Measurements from ENCODE around the gene PRRG2.

Gene PRRG2

DNA sequence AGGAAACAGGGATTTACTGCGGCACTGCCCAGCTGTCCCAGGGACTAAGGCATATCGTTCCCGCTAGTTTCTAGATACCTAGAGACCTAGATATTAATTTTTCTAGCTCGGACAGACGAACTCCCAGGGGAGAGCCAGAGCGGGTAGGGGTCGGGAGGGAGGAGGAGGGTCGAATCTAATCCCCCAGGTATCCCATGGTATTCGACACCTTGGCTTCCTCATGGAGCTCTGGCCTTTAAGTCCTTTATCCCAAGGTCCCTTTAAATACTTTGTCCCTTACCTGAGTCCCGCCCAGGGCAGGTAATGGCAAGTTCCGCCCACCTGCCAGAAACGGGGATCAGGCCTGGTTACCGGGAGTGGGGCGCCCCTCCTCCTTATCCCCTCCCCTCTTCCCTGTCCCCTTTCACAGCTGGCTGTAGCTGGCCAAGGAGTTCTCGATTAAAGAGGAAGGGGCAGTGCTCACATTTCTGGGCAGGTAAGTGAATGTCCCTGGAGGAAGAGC, at the start of gene PRRG2:
TSS of gene PRRG2 (plus strand) at position 310 of the 502 bp plus-strand sequence. CDS start 1,904 bp downstream, outside the sequence.
- no peak for DNase-seq (ENCODE audit: low read depth in 2 of 2)

DNA sequence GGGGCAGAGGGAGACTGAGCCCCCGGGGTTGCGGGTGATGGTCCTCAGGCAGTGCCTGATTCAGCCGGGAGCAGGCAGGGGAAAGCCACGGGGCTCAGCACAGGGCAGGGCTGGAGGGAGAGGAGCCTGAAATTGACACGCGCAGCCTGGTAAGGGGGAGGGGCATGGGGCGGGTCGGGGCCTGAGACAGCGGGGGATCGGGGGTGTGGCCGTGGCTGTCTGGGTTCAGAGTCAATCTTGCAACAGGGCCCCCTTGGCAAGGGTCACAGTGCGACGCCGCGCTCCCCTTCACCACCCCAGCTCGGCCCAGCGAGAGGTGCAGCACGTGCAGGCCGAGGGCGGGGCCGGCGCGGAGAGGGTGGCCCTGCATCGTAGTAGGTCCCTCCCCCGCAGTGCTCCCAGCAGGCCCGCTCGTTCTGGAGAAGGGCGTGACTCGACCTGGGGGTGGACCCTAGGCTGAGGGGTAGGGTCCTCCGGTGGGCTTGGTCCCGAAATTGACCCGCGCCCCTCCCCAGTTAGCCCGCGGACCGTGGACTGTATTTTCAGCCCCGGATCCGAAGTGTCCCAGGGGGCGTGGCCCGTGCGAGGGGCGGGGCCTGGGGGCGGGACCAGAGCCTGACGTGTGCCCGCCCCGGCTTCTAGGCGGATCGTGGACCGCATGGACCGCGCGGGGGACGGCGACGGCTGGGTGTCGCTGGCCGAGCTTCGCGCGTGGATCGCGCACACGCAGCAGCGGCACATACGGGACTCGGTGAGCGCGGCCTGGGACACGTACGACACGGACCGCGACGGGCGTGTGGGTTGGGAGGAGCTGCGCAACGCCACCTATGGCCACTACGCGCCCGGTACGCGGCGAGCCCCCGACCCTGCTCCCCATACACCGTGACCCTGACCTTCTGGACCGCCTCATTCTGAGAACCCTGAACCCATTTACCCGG, 47.3 kb upstream of the PRRG2 start:
- DNase-seq (ENCODE audit: low read depth in 2 of 2), result peak; percentile 69

DNA sequence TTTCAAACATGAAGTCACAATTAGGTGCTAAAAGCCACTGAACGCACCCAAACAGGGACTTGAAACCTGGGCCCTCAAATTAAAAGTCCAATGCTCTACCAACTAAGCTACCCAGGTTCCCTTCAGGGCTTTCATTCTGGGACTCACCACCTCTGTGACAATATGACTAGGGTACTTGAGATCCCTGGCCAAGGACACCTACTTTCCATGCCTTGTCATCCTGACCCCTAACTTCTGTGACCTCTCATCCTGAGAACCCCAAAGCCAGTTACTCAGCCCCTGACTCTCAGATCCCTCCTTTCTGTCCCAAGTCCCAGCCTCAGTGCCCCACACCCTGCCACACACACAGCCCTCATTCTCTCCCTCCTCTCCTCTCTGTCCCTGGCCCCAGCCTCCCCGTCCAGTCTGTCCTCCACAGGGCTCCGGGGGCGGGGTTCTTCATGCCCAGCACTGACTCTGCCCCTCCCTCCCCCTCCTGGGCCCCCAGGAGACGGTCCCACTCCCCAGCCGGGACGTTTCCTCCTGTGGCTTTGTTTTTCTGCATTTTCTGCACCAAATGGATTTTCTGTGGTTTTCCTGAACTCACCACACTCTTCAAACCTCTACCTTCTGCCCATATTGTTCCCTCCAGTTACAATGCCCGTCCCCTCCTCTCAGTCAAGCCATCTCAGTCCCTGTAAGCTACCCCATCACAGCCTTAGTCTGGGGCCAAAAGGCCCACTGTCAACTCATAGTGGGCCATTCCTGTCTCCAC, 46.3 kb upstream of the PRRG2 start:
- DNase-seq (ENCODE audit: low read depth in 2 of 2), result no peak

DNA sequence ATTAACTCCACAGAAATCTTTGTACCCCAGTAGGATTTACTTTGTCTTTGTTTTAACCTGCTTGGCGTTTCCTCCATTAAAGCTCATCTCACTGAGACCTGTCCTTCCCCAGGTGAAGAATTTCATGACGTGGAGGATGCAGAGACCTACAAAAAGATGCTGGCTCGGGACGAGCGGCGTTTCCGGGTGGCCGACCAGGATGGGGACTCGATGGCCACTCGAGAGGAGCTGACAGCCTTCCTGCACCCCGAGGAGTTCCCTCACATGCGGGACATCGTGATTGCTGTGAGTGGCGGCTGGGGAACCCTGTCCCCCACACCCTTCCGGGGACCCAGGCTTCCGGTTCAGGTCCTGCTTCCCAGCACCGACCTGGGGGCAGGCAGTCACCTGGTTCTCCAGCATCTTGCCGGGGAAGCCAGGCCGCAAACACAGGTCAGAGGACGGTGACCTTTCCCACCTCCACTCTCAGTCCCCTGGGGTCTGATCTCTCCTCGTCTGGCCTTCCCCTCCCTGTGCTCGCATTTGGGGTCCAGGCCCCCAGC, 44.1 kb upstream of the PRRG2 start:
- no peak for DNase-seq (ENCODE audit: low read depth in 2 of 2)

DNA sequence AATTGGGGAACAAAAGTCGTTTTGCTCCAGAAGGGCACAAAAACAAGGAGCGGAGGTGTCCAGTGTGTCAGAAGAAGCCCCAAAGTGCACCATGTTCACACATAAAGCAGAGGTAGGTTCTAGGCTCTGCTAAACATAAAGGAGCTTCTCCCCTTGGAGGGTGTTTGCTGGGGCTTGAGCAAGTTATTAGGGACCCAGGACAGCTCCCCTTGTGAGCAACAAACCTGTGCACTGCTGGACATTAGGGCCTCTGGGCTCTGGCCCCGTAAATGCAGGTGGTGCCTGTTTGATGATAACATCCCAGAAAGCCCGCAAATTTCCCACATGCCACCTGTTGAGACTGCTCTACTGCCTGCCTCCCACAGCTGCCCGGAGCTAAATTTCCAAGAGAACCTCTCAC, 42.5 kb upstream of the PRRG2 start:
- DNase-seq (ENCODE audit: low read depth in 2 of 2), result no peak

DNA sequence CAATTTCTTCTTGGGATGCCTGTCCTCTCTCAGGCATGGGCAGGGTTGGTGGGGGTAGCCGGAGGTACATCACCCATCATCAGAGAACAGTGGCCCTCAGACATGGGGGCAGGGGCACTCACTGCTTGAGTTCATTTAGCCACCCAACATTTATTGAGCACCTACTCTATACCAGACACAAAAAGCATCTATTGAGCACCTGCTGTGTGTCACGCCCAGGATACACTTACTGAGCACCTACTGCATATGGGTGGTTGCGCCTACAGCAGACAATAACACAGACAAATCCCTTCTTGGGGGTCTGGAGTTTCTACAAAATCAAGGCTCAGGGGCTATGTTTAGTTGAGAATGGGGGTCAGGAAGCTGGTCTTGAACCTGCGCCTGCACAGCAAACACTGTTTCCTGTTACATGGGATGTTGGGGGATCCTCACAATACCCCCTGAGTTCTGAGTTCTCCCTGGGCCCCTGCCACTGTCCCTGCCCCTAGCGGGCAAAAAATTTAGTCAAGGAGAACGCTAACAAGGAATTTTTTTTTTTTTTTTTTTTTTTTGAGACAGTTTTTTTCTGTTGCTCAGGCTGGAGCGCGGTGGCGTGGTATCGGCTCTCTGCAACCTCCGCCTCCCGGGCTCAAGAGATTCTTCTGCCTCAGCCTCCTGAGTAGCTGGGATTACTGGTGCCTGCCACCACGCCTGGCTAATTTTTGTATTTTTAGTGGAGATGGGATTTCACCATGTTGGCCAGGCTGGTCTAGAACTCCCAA, 41.7 kb upstream of the PRRG2 start:
- no peak for DNase-seq (ENCODE audit: low read depth in 2 of 2)

DNA sequence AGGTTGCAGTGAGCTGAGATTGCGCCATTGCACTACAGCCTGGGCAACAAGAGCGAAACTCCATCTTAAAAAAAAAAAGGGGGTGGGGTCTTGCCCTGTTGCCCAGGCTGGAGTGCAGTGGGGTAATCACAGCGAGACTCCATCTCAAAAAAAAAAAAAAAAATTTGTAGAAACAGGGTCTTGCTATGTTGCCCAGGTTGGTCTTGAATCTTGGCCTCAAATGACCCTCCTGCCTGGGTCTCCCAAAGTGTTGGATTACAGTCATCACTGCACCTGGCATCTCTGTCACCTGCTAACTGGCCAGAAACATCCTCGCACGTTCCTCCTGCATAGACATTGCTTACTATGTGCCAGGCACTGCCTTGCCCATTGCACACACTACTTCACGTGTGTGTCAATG, 39.2 kb upstream of the PRRG2 start:
- no peak for DNase-seq (ENCODE audit: low read depth in 2 of 2)

DNA sequence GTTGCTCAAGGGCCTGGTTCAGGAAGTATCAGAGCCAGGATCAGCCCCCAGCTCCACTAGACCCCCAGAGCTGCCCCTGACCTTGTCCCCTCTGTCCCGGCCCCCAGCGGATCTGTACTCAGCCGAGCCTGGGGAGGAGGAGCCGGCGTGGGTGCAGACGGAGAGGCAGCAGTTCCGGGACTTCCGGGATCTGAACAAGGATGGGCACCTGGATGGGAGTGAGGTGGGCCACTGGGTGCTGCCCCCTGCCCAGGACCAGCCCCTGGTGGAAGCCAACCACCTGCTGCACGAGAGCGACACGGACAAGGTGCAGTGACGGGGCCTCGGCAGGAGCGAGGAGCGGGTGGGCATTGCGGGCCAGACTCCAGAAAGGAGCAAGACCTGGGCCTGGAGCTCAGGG, 38.7 kb upstream of the PRRG2 start:
- DNase-seq (ENCODE audit: low read depth in 2 of 2), result no peak

DNA sequence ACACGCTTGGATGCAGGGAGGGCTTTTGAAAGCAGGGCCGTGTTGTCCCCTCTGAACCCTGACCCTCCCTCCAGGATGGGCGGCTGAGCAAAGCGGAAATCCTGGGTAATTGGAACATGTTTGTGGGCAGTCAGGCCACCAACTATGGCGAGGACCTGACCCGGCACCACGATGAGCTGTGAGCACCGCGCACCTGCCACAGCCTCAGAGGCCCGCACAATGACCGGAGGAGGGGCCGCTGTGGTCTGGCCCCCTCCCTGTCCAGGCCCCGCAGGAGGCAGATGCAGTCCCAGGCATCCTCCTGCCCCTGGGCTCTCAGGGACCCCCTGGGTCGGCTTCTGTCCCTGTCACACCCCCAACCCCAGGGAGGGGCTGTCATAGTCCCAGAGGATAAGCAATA, 38.1 kb upstream of the PRRG2 start:
- no peak for DNase-seq (ENCODE audit: low read depth in 2 of 2)

DNA sequence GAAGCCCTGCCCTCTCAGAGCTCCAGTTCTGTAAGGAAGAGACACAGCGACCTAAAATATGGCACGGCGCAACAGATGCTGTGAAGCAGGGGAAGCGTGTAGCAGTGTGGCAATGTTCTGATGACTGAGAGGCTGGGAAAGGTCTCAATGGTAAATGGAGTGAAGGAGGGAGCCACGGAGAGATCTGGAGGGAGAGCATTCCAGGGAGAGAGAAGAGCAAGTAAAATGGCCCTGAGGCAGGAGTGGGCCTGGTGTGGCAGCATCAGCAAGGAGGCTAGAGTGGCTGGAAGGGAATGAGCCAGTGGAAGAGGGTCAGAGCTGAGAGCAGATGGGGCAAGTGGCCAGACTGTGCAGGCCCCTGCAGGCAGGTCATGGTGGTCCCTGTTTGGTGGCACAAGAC, 37.0 kb upstream of the PRRG2 start:
- DNase-seq (ENCODE audit: low read depth in 2 of 2), result no peak

DNA sequence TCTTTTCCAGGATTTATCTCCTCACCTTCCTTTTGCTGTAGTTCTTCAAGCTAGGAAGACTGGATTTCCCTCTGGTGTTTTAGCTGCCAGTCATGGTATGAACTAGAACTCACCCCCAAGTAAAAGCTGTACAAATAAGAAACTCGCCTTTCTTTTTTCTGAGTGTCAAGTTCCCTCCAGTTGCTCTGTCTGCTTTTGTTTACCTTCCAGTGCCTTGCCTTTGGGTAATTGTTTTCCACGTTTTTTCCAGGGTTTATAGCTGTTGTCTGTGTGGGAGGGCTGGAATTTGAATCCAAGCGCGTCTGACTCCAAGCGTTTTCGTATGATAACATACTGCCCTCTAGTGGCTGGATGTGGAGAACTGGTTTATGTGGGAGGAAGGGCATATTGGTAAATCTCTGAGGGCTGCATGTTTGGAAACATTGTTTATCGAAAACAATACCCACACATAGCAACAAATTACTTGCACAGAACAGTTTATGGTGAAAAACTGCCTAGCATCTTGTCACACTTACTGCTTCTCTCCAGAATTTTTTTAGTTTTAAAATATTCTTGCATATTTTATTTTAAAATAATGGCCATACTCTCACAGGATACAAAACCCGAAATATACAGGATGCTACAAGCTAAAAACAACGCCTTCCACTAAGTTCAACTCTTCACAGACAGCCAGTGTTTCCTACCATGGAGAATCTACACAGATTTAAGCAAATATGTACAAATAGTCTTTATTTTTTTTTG, 34.1 kb upstream of the PRRG2 start:
- peak in 1 of 2 donors; percentile 50 for DNase-seq (ENCODE audit: low read depth in 2 of 2)

DNA sequence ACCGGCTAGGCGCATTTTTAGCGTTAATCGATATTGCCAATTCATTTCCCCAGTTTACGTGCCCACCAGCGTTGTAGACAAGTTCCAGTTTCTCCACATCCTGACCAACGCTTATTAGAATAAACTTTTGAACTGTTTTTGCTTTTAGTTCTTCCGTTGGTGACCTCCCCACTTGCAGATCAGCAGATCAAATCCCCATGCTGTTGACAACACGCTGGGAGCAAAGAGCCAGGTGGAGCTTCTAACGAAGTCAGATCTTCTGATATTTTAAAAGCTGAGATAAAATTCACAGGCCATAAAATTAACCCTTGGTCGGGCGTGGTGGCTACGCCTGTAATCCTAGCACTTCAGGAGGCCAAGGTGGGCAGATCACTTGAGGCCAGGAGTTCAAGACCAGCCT, 32.1 kb upstream of the PRRG2 start:
- DNase-seq (ENCODE audit: low read depth in 2 of 2), result no peak

DNA sequence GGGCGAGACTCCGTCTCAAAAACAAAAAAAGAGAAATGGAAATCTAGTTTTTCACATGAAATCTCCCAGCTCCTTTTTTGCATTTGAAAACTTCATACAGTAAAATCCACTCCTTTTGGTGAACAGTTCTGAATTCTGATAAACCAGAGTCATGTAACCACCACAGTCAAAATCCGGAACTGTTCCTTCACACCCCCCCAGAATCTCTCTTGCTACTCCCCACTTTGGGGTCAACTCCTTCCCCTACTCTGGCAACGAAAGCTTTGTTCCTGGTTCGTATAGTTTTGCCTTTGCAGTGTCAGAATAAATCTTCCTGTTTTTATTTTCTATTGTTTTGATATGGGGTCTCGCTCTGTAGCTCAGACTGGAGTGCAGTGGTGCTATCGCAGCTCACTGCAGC, 29.6 kb upstream of the PRRG2 start:
- DNase-seq (ENCODE audit: low read depth in 2 of 2), result no peak

DNA sequence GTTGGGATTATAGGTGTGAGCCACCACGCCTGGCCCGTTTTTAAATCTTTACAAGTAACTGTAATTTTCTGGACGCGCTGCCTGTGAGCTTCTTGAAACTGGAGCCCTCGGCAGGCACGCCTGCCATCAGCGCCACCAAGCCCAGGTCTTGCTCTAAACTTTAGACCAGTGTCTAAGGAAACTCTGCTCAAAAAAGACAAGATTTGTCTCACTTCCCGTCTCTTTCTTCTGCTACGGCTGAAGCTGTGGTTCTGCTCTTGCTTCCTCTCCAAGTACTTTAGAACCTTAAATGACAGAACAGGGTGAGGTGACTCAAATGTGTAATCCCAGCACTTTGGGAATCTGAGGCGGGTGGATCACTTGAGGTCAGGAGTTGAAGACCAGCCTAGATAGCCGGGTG, 28.4 kb upstream of the PRRG2 start:
- no peak for DNase-seq (ENCODE audit: low read depth in 2 of 2)

DNA sequence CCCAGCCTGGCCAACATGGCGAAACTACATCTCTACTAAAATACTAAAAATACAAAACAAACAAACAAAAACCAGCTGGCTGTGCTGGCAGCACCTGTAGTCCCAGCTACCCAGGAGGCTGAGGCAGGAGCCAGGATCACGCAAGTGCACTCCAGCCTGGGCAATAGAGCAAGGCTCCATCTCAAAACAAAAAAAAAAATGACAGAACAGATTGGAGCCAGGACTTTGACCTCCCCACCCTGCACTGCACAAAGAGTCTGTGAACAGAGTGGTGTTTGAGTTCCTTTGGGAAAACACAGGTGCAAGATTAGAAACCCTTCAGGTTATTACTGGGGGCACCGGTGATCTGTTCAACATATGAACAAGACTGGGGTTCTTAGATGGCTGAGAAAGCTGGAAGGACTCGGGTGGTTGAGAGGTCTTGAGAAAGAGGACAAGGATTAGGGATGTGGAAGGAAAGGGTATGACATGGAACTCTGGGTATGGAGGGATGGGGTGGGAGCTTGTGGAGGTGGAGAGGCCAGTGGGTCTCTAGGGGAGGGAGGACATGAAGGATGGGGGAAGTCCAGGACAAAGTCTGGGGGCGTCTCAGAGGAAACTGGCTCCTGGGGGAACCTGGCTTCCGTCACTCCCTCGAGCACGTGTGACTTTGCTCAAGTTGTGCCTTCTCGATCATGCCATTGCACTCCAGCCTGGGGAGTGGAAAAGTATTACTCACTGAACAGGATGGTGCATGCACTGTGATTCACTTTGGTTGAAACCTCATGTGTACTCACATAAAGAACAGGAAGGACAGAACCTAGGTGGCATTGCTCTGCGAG, 27.5 kb upstream of the PRRG2 start:
- DNase-seq (ENCODE audit: low read depth in 2 of 2), result no peak

DNA sequence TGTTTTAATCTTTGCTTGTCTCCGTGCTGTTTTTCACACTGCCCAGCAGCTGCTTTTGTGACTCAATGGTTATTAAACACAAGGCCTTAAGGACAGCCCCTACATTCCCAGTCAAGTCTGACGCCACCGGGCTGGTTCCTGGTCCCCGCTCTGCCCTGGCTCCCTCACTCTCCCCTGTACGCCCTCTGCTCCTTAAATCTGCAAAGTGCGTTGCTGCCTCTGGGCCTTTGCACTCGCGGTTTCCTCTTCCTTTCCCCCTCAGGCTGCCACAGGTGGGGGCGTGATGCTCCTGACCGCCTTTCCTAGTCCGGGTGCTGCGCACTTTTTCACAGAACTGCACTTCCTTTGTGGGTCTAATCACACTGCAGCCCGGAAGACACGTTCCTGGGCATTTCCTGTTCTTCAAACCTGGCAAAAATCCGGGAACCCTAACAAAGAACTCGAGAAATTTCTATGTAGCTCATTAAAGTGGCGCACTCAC, 26.4 kb upstream of the PRRG2 start:
- DNase-seq (ENCODE audit: low read depth in 2 of 2), result no peak

DNA sequence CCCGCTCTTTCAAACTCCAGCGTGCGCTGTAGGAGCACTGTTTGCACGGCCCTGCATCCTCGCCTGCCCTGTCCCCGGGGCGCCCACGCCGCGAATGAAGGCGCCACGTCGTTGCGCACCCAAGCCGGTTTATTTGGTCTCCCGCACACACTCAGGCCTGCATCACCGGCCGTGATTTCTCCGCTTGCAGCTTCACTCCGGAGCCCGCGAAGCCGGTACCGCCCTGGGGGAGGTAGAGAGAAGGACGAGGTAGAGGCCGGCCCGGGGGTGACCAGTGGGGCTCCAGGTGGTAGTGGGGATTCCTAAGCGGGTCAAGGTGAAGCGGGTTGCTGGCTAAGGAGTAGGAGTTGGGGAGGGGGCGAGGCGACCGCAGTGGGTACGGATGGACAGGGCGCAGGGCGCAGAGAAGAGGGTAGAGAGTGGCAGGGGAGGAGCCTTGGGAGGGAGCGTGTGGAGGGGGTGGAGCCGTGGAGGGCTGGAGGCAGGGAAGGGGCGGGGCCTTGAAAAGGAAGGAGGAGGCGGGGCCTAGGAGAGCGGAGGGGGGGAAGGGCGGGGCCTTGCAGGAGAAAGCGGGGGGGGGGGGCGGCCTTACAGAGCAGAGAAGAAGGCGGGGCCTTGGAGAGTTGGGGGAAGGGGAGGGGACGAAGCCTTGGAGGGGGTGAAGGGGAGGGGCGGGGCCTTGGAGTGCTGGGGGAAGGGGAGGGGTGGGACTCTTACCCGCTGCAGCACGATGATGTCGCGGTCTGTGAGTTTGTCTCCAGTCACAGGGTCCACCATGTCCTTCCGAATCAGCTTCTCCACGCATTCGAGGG, 25.3 kb upstream of the PRRG2 start:
- peak in 1 of 2 donors; percentile 75 for DNase-seq (ENCODE audit: low read depth in 2 of 2)

DNA sequence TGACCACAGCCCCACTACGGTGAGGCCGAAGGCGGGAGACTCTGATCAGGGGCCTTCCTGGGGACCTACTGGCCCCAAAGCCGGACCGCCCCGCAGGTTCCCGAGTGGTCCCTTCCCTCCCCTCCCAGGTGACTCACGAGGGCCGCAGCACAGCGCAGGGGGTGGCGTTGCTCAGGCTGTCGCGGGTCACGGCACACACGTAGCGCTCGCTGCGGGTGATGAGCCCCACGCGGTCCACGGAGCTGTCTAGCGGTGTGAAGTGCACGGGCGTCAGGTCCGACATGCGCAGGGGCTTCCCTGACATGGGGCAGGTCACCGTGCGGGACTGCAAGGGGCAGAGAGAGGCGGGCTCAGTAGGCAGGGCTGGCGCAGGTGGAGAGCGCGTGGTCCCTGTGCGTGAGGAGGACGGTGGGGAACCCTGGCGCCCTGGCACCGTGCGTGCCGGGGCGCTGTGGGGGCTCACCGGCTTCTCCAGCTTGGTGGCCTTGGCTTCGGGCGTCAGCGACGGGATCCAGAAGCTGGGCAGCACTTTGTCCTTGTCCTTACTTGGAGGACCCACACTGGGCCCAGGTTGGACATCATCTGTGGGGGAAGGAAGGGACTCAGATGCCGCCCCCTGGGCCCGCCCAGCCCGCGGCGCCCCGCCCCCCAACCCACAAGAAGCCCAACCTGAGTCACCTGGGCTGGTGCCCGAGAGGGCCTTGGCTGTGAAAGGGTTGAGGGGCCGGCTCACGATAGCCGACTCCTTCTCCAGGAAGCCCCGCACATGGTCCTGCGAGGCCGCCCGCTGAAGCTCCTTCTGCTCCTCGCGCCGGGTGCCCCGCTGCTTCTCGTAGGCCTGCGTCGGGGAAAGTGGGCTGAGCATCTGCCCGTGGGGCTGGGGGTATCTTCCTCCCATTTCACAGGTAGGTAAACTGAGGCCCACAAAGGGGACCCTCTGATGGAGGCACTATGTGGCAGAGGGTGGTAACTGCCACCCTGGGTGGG, 24.4 kb upstream of the PRRG2 start:
- DNase-seq (ENCODE audit: low read depth in 2 of 2), result no peak
